H9 (cell line): ENCODE data around the gene IQGAP3. TPM values are rescaled to one million over a fixed set of nuclear protein-coding genes. Genes with fewer than 3 reads are reported as not detected.

Source experiments
- DNase-seq: peaks from one replicate; pipeline ENCODE4 v3.0.0-alpha.2; 2017
- H2AFZ ChIP-seq: one replicate; pipeline ENCODE4 v1.6.1; 2013; ENCODE audit warnings: mild to moderate bottlenecking, low read length, control low read depth, moderate library complexity
- H2AK5ac ChIP-seq: 2 replicates; pipeline ENCODE4 v1.6.1; 2013; ENCODE audit warnings: low read length, control low read depth, mixed read lengths; ENCODE audit not compliant: insufficient read length
- H2BK120ac ChIP-seq: one replicate; pipeline ENCODE4 v1.6.1; 2013; ENCODE audit warnings: low read depth, mild to moderate bottlenecking, low read length, control low read depth, inconsistent platforms; ENCODE audit not compliant: poor library complexity, severe bottlenecking
- H2BK12ac ChIP-seq: 2 replicates; pipeline ENCODE4 v1.6.1; 2013; ENCODE audit warnings: low read length, control low read depth, mixed read lengths, low read depth; ENCODE audit not compliant: insufficient read length
- H2BK15ac ChIP-seq: 2 replicates; pipeline ENCODE4 v1.6.1; 2013; ENCODE audit warnings: low read depth, low read length, control low read depth
- H2BK20ac ChIP-seq: one replicate; pipeline ENCODE4 v1.6.1; 2013; ENCODE audit warnings: low read depth, mild to moderate bottlenecking, low read length, control low read depth, inconsistent platforms; ENCODE audit not compliant: poor library complexity, severe bottlenecking
- H2BK5ac ChIP-seq: 2 replicates; pipeline ENCODE4 v1.6.1; 2013; ENCODE audit warnings: low read length, control low read depth, mixed read lengths; ENCODE audit not compliant: insufficient read length
- H3K14ac ChIP-seq: 2 replicates; pipeline ENCODE4 v1.6.1; 2013; ENCODE audit warnings: low read length, control low read depth; ENCODE audit not compliant: insufficient read depth
- H3K18ac ChIP-seq: 2 replicates; pipeline ENCODE4 v1.6.1; 2013; ENCODE audit warnings: low read depth, mild to moderate bottlenecking, mixed read lengths, low read length, control low read depth; ENCODE audit not compliant: insufficient read length
- H3K23ac ChIP-seq: 2 replicates; pipeline ENCODE4 v1.6.1; 2013; ENCODE audit warnings: low read length, control low read depth, mixed read lengths, low read depth; ENCODE audit not compliant: insufficient read length
- H3K23me2 ChIP-seq: 2 replicates; pipeline ENCODE4 v1.6.1; 2013; ENCODE audit warnings: low read depth, mild to moderate bottlenecking, mixed read lengths, low read length, control low read depth; ENCODE audit not compliant: insufficient read length, poor library complexity, severe bottlenecking
- H3K27ac ChIP-seq: 2 replicates; pipeline ENCODE4 v1.5.1; 2013; ENCODE audit warnings: low read length, control low read depth, mixed read lengths, low read depth; ENCODE audit not compliant: insufficient read length
- H3K27me3 ChIP-seq: 2 replicates; pipeline ENCODE4 v1.6.1; 2013; ENCODE audit warnings: low read length, control low read depth, inconsistent platforms; ENCODE audit not compliant: insufficient read depth
- H3K4ac ChIP-seq: 2 replicates; pipeline ENCODE4 v1.6.1; 2013; ENCODE audit warnings: low read depth, mild to moderate bottlenecking, control low read depth, inconsistent platforms, low read length, moderate library complexity
- H3K4me1 ChIP-seq: 2 replicates; pipeline ENCODE4 v1.6.1; 2013; ENCODE audit warnings: low read length, control low read depth, inconsistent platforms; ENCODE audit not compliant: insufficient read depth
- H3K4me2 ChIP-seq: 2 replicates; pipeline ENCODE4 v1.6.1; 2013; ENCODE audit warnings: low read length, control low read depth, mixed read lengths; ENCODE audit not compliant: insufficient read length, insufficient read depth
- H3K56ac ChIP-seq: 2 replicates; pipeline ENCODE4 v1.6.1; 2013; ENCODE audit warnings: low read depth, mild to moderate bottlenecking, mixed read lengths, low read length, control low read depth; ENCODE audit not compliant: insufficient read length
- H3K79me1 ChIP-seq: 2 replicates; pipeline ENCODE4 v1.6.1; 2013; ENCODE audit warnings: low read depth, mild to moderate bottlenecking, moderate library complexity, low read length, control low read depth, inconsistent platforms; ENCODE audit not compliant: insufficient read depth, poor library complexity, severe bottlenecking
- H3K79me2 ChIP-seq: 2 replicates; pipeline ENCODE4 v1.6.1; 2013; ENCODE audit warnings: low read length, control low read depth, inconsistent platforms; ENCODE audit not compliant: insufficient read depth
- H3K9ac ChIP-seq: 2 replicates; pipeline ENCODE4 v1.6.1; 2013; ENCODE audit warnings: low read length, control low read depth, mixed read lengths; ENCODE audit not compliant: insufficient read length; ENCODE audit errors: extremely low read depth
- H3K9me3 ChIP-seq: one replicate; pipeline ENCODE4 v1.6.1; 2013; ENCODE audit warnings: low read depth, low read length, inconsistent platforms; ENCODE audit not compliant: control insufficient read depth
- H3T11ph ChIP-seq: one replicate; pipeline ENCODE4 v1.6.1; 2013; ENCODE audit warnings: mild to moderate bottlenecking, low read length, control low read depth, inconsistent platforms
- H4K20me1 ChIP-seq: one replicate; pipeline ENCODE4 v1.6.1; 2013; ENCODE audit not compliant: control insufficient read depth, insufficient read length, insufficient read depth
- H4K5ac ChIP-seq: 2 replicates; pipeline ENCODE4 v1.6.1; 2013; ENCODE audit warnings: low read depth, mild to moderate bottlenecking, mixed read lengths, low read length, control low read depth; ENCODE audit not compliant: insufficient read length
- H4K8ac ChIP-seq: replicated peaks from 2 replicates; pipeline ENCODE4 v1.6.1; 2013; ENCODE audit warnings: low read length, control low read depth, mixed read lengths, low read depth; ENCODE audit not compliant: insufficient read length
- H4K91ac ChIP-seq: 2 replicates; pipeline ENCODE4 v1.6.1; 2013; ENCODE audit warnings: low read depth, mild to moderate bottlenecking, moderate library complexity, mixed read lengths, low read length, control low read depth; ENCODE audit not compliant: insufficient read length
- H3K27ac Mint-ChIP-seq, 3 experiments: 2 replicates in 2 of 3; 3 replicates in 1 of 3; pipeline ENCODE4 v1.8.0; 2020 to 2021; ENCODE audit warnings: mixed read lengths in 3 of 3, mild to moderate bottlenecking in 1 of 3, moderate library complexity in 1 of 3
- H3K27me3 Mint-ChIP-seq: 2 replicates; pipeline ENCODE4 v1.8.0; 2021; ENCODE audit warnings: low read depth, mild to moderate bottlenecking, moderate library complexity, mixed read lengths
- H3K36me3 Mint-ChIP-seq, 3 experiments: 2 replicates in 2 of 3; 3 replicates in 1 of 3; pipeline ENCODE4 v1.8.0; 2020 to 2021; ENCODE audit warnings: low read depth in 3 of 3, mixed read lengths in 3 of 3; ENCODE audit not compliant: insufficient read depth in 1 of 3
- H3K4me1 Mint-ChIP-seq, 2 experiments: 2 replicates each; pipeline ENCODE4 v1.8.0; 2020; ENCODE audit warnings: mixed read lengths in 2 of 2
- H3K4me3 Mint-ChIP-seq, 2 experiments: 2 replicates in 1 of 2; 3 replicates in 1 of 2; pipeline ENCODE4 v1.8.0; 2020 to 2021; ENCODE audit warnings: mild to moderate bottlenecking in 2 of 2, mixed read lengths in 2 of 2, moderate library complexity in 1 of 2
- H3K9me3 Mint-ChIP-seq, 2 experiments: 2 replicates in 1 of 2; 3 replicates in 1 of 2; pipeline ENCODE4 v1.8.0; 2020; ENCODE audit warnings: mild to moderate bottlenecking in 2 of 2, mixed read lengths in 2 of 2, moderate library complexity in 1 of 2
- CTCF ChIP-seq: fragments of 200-600 bp; sonication (generic); conservative IDR thresholded peaks from 3 replicates; pipeline ENCODE4 v1.8.0; 2021; ENCODE audit warnings: antibody characterized with exemption, mild to moderate bottlenecking
- WGBS: extraction: QIAGEN DNeasy Blood & Tissue Kit; methylation state at CpG from one replicate; pipeline ENCODE4 v1.1.7; 2013; ENCODE audit warnings: missing lambda C conversion rate, low lambda C conversion rate, mixed read lengths; ENCODE audit not compliant: insufficient read length; ENCODE audit errors: extremely low coverage; 5-methylcytosine and 5-hydroxymethylcytosine counted together
- total RNA-seq: library from RNA; stranded (reverse); gene quantifications from 2 replicates; pipeline ENCODE4 v1.2.1, GENCODE V29; 2021

Gene IQGAP3
- total RNA-seq, 1 experiment from 2014 or later, result 24.5 TPM

DNA sequence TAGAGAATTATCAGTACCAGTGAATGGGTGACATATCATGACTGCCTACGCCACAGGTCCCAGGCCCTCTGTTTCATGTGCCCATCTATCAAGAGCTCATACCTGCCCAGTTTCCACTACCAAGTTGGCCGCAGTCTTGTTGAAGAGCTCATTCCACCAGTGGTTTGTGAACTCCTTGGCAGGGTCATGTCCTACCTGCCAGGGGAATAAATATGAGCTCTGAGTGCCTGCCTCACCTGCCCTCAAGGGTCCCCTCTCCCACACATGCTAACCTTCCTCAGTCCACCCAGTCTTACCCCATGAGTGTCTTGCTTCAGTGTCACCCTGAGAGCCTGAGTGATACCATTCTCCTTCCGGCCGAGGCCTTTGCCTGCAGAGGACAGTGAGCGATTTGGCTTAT, 25.8 kb upstream of the IQGAP3 start:
- no peak overlapping the region for H2BK20ac ChIP-seq
- H3K27me3 ChIP-seq, result no peaks in the 10 kb centered on the region
- no peak overlapping the region for H3K9ac ChIP-seq
- Mint-ChIP-seq H3K9me3 (no peaks in the 10 kb centered on the region; a peak in 2 of 5 replicates), H3K4me3 (no peak overlapping the region), H3K36me3 (peaks cover 29 to 66% (median 51%) of the 10 kb centered on the region in 3 experiments; a peak in 6 of 7 replicates), H3K27me3 (peaks cover 2% of the 10 kb centered on the region; the same call in 1 of the 2 replicates), H3K27ac (no peak overlapping the region), H3K4me1 (peaks cover 15 to 23% of the 10 kb centered on the region in 2 experiments)
- no peaks in the 10 kb centered on the region for H3K9me3 ChIP-seq
- H3K14ac ChIP-seq, result no peak overlapping the region
- no peak overlapping the region for H3K18ac ChIP-seq
- DNase-seq, result no peak
- H2BK12ac ChIP-seq, result no peak overlapping the region
- no peak overlapping the region for H3K23ac ChIP-seq
- no peaks in the 10 kb centered on the region; the same call in 1 of the 2 replicates for H3K4me1 ChIP-seq
- H2BK120ac ChIP-seq, result no peak overlapping the region
- H3K79me2 ChIP-seq, result no peaks in the 10 kb centered on the region; the same call in 1 of the 2 replicates
- H2AK5ac ChIP-seq, result no peak overlapping the region
- no peak overlapping the region for H3K4ac ChIP-seq
- no peak overlapping the region for H3T11ph ChIP-seq
- no peak overlapping the region for H3K4me2 ChIP-seq
- no peak overlapping the region for H4K5ac ChIP-seq
- H4K91ac ChIP-seq, result no peak overlapping the region
- no peak overlapping the region for H2AFZ ChIP-seq
- no CpG with 5 or more reads among the region's 5 CpGs for WGBS
- H4K20me1 ChIP-seq, result peaks cover 2% of the 10 kb centered on the region
- no peak overlapping the region for H3K56ac ChIP-seq
- H3K23me2 ChIP-seq, result peaks cover 4% of the 10 kb centered on the region
- H2BK5ac ChIP-seq, result no peak overlapping the region
- no peak for TF ChIP-seq CTCF
- H4K8ac ChIP-seq, result no peak overlapping the region
- H3K27ac ChIP-seq, result no peak overlapping the region
- H3K79me1 ChIP-seq, result no peaks in the 10 kb centered on the region
- no peak overlapping the region for H2BK15ac ChIP-seq
